Activated effector memory CD4-positive, alpha-beta T cell treated with anti-CD3 and anti-CD28 coated beads, Interleukin-2, amount 50 U/mL, for 16 hours (primary cell): ENCODE measurements around the gene HOXA11.
A peak's percentile ranks its signal among the peaks of the same experiment; 100 is the strongest.

Experiments
- DNase-seq: peaks from one replicate; pipeline ENCODE4 v3.0.0-alpha.2; 2020

Gene HOXA11

GRCh38 chr7:27167916-27168264, 17.1 kb downstream of the HOXA11 start:
- no peak for DNase-seq

GRCh38 chr7:27166531-27167505, 18.2 kb downstream of the HOXA11 start:
- no peak for DNase-seq

- no peak for DNase-seq
These were observed 19.0 kb downstream of the HOXA11 start for GRCh38 chr7:27165996-27166530.

GRCh38 chr7:27165089-27165995, 19.7 kb downstream of the HOXA11 start, which contains the start of gene HOXA9:
Gene HOXA9 (minus strand): TSS chr7:27165537. CDS start chr7:27165457, 80 bp downstream.
- peak; percentile 69 for DNase-seq

- no peak for DNase-seq
These were observed 20.5 kb downstream of the HOXA11 start for GRCh38 chr7:27164367-27165088.

GRCh38 chr7:27164045-27164366, 21.0 kb downstream of the HOXA11 start:
- no peak for DNase-seq

- peak; percentile 36 for DNase-seq
These were observed 21.6 kb downstream of the HOXA11 start for GRCh38 chr7:27163288-27164044.

GRCh38 chr7:27162561-27163287, 22.3 kb downstream of the HOXA11 start:
- DNase-seq, result no peak

- DNase-seq, result peak; percentile 50
These were observed 23.1 kb downstream of the HOXA11 start for GRCh38 chr7:27161721-27162560.

- no peak for DNase-seq
These were observed 23.8 kb downstream of the HOXA11 start for GRCh38 chr7:27161214-27161720.

- DNase-seq, result peak; percentile 94
These were observed 24.4 kb downstream of the HOXA11 start for GRCh38 chr7:27160546-27161213.

- peak; percentile 67 for DNase-seq
These were observed 24.9 kb downstream of the HOXA11 start for GRCh38 chr7:27160145-27160545.

GRCh38 chr7:27159266-27160144, 25.5 kb downstream of the HOXA11 start:
- peak; percentile 34 for DNase-seq

GRCh38 chr7:27158436-27159265, 26.4 kb downstream of the HOXA11 start:
- peak; percentile 61 for DNase-seq

GRCh38 chr7:27157702-27158431, 27.2 kb downstream of the HOXA11 start:
- DNase-seq, result peak; percentile 41

- DNase-seq, result peak; percentile 63
These were observed 27.9 kb downstream of the HOXA11 start for GRCh38 chr7:27156916-27157701.
